ENCODE measurements around the gene NOVA2. TPM values are rescaled to one million over a fixed set of nuclear protein-coding genes. Genes with fewer than 3 reads are reported as not detected.
A peak's percentile ranks its signal among the peaks of the same experiment; 100 is the strongest.

The NOVA2 gene
- total RNA-seq, 1 donor from 2014 or later, result not detected

- peak; percentile 54 for DNase-seq (ENCODE audit: low read depth)
- H3K4me3 ChIP-seq (ENCODE audit: low read depth, low read length), result peak overlapping the region; percentile 91
- no peak for TF ChIP-seq CTCF (conservative IDR thresholded peaks at IDR 0.05; ENCODE audit: low read depth, low read length)
These were observed 70.7 kb downstream of the NOVA2 start for GRCh38 chr19:45902651-45903625.

- TF ChIP-seq CTCF (conservative IDR thresholded peaks at IDR 0.05; ENCODE audit: low read depth, low read length), result no peak
- no peak for DNase-seq (ENCODE audit: low read depth)
- peak within 1 kb of the TSS; percentile 91 for H3K4me3 ChIP-seq (ENCODE audit: low read depth, low read length)
These were observed 71.6 kb downstream of the NOVA2 start, which contains the start of gene MYPOP for GRCh38 chr19:45901912-45902650. TSS of gene MYPOP (minus strand) at chr19:45902613. CDS start at chr19:45901773, 840 bp downstream.

- TF ChIP-seq CTCF (conservative IDR thresholded peaks at IDR 0.05; ENCODE audit: low read depth, low read length), result no peak
- DNase-seq (ENCODE audit: low read depth), result no peak
These were observed 72.2 kb downstream of the NOVA2 start for GRCh38 chr19:45901432-45901911.

GRCh38 chr19:45900738-45901431 is 72.8 kb downstream of the NOVA2 start:
- DNase-seq (ENCODE audit: low read depth), result no peak
- TF ChIP-seq CTCF (conservative IDR thresholded peaks at IDR 0.05; ENCODE audit: low read depth, low read length), result no peak
- H3K4me3 ChIP-seq (ENCODE audit: low read depth, low read length), result peak overlapping the region; percentile 91

More at GRCh38 chr19:45901432-45901911, 72.2 kb downstream of the NOVA2 start:
- H3K4me3 ChIP-seq (ENCODE audit: low read depth, low read length), result peak overlapping the region; percentile 91

- no peak for TF ChIP-seq CTCF (conservative IDR thresholded peaks at IDR 0.05; ENCODE audit: low read depth, low read length)
- DNase-seq (ENCODE audit: low read depth), result no peak
- H3K4me3 ChIP-seq (ENCODE audit: low read depth, low read length), result no peak overlapping the region
These were observed 73.6 kb downstream of the NOVA2 start for GRCh38 chr19:45899919-45900589.

GRCh38 chr19:45899253-45899652 is 74.4 kb downstream of the NOVA2 start:
- no peak overlapping the region for H3K4me3 ChIP-seq (ENCODE audit: low read depth, low read length)
- no peak for TF ChIP-seq CTCF (conservative IDR thresholded peaks at IDR 0.05; ENCODE audit: low read depth, low read length)
- DNase-seq (ENCODE audit: low read depth), result no peak
